CD4-positive, alpha-beta T cell treated with Interferon gamma for 1 hour (primary cell): ENCODE data around the gene GLRX2.
"Not testable (repeated sequence)": the region's sequence is repeated elsewhere in the genome, so short reads cannot be mapped to it uniquely, and the experiment has no call there.

Source experiments
- DNase-seq: peaks from one replicate; pipeline ENCODE4 v3.0.0-alpha.2; 2020

The GLRX2 gene

DNA sequence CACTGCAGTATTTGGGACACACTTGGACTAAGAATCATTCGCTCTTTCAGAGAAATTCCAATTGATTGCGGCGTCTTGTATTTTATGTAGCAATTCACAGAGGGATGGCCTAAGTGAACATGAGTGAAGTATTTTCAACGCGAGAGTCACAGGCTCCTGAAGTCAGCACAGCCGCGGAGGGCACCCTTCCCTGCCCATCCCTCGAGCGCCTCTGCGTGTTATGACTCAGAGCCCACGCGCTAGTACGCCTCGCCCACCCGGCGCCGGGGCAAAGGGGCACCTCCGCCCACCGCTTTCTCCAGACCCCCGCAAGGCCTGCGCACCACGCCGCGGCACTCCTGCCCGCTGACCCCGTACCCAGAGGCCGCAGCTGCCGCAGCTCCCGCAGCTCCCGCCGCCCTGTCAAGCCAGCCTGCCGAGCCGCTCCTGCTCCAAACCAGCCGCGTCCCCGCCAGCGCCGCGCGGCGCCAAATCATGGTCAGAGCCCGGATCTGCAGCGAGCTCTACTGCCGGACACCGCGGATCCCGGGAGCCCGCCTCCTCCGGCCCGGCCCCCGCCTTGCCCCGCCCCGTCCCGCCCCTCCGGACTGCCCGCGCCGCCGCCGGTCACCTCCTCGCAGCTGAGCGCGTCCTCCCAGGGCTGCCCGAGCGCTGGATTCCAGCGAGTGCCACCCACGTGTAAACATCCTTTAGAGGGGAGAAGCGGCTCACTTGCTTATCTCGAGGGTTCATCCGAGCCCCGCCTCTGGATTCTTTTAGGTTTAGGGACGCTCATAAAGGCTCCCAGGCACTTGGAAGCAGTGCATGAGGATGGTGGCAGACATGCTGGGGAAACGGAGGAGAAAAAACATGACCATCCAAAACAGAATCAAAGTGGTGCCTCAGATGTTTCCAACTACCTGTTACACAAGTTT, at the start of gene GLRX2:
Gene GLRX2 (minus strand): TSS at position 508 of the 914 bp plus-strand sequence. CDS start 32 bp downstream, at position 476.
- DNase-seq = peak; percentile 61

DNA sequence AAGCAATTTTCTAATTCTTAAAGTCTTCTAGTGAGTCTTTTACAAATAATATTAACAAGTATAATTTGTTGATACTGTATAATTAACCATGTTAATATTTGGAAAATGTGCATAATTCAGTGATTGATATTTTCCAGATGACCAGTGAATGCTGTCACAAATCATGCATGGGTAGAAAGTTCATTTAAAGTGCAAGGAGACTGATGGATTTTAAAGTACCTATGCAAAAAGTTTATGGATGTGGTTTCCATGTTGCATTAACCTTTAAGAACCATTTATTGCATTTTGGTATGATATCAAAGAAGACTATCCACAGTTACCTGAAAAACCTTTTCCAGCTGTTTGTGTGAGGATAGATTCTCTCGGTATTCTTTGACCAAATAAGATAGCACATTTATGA, 39.8 kb upstream of the GLRX2 start:
- no peak for DNase-seq

GRCh38 chr1:193144361-193144938, 39.2 kb upstream of the GLRX2 start:
- DNase-seq = no peak

GRCh38 chr1:193143285-193143684, 38.1 kb upstream of the GLRX2 start:
- DNase-seq = no peak

DNA sequence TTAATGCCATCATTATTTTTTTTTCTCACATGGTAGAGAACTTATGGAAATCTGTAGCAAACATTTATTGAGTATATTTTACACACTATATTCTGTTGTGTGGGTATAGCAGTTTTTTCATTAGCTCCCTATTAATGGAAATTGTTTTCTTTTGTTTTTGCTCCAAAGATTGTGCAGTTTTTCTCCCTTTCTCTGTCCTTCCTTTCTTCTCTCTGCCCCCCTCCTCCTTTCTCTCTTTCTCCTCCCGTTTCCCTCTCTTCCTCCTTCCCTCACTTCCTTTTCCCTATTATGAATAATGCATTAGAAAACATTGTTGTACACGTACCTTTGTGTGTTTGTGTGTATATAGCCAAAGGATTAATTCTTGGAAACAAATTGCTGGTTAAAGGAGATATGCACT, 37.2 kb upstream of the GLRX2 start:
- DNase-seq = no peak

- DNase-seq = no peak
Observed at GRCh38 chr1:193141804-193142203, 36.6 kb upstream of the GLRX2 start.

GRCh38 chr1:193140254-193140653, 35.0 kb upstream of the GLRX2 start:
- no peak for DNase-seq

DNA sequence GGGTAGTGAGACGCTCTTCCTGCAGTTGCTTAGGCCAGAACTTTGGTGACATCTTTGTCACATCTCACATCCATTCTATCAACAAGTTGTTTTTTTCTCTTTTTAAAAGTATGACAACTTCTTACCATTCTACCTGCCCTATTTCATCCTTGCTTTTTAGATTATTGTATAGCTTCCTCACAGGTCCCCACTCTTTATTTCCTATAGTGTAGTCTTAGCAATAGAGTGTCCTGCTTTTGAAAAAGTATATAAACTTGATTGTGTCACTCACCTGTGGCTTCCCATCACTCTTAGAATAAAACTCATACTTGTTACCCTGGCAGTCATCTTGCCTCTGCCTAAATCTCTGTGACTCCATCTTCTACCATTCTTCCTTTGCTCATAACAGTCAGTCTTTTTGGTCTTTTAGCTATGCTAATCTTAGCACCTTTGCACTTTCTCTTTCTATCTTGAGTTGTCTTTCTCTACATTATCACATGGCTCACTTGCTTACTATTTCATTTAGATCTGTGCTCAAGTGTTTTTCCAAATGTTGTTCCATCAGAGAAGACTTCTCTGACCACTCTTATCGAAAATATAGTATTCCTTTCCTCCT, 26.1 kb upstream of the GLRX2 start:
- DNase-seq = no peak

- DNase-seq = no peak
Observed at GRCh38 chr1:193125369-193125768, 20.2 kb upstream of the GLRX2 start.

DNA sequence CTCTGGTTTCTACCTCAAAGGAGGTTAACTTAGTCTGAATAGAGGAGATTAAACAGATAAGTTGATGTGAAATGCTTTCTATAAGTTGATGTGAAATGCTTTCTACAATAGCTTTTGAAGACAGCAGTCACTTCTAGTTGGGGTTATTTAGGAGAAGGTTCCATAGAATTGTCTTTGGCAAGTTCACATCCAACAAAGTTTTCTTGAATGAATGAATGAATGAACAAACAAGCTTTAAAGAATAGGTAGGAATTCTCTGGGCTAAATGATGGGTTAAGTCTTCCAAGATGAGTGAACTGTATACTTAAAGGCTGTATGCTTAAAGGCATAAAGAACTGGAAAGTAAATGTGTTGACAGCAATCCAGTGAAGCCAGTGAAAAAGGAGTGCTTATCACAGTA, 18.5 kb upstream of the GLRX2 start:
- no peak for DNase-seq

GRCh38 chr1:193121616-193122593, 16.7 kb upstream of the GLRX2 start, which contains the start of gene CDC73:
CDC73 (plus strand) TSS chr1:193122031; CDS start chr1:193122201, 170 bp downstream.
- peak; percentile 98 for DNase-seq

DNA sequence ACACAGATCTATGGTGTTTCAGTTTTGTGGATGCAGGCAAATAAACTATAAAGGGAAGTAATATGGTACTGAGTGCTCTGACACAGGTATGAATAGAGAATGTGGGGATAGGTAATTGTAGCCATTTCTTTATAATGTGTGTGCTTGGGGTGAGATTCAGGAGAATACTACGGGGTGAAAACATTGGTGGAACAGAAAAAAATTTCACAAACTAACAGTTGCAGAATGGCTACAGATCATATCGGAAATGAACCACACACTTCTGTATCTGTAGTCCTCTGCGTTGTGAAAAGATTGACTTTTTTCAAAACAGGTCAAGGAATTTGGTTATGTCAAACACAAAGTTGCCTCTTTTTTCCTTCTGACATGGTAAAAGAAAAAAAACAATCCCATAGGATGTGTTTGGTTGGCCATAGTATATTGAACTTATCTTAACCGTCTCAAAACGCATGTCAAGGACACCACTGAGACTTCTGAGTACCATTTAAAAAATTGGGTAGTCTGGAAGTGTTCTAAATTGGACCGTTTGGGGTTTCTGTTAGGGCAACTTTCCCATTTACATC, 15.5 kb upstream of the GLRX2 start:
- no peak for DNase-seq

- no peak for DNase-seq
Observed at GRCh38 chr1:193118803-193119730, 13.9 kb upstream of the GLRX2 start.

DNA sequence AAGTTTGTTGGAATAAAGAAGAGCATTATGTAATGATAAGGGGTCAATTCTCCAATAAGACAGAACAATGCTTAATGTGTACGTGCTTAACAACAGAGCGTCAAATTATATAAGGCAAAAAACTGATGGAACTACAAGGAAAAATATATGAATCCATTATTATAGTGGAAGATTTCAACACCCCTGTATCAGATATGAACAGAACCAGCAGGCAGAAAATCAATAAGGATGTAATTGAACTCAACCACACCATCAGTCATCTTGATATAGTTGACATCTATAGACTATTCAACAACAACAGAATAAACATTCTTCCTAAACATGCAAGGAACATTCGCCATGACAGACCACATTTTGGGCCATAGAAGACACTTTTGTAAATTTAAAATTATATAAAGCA, 13.0 kb upstream of the GLRX2 start:
- DNase-seq = no peak

DNA sequence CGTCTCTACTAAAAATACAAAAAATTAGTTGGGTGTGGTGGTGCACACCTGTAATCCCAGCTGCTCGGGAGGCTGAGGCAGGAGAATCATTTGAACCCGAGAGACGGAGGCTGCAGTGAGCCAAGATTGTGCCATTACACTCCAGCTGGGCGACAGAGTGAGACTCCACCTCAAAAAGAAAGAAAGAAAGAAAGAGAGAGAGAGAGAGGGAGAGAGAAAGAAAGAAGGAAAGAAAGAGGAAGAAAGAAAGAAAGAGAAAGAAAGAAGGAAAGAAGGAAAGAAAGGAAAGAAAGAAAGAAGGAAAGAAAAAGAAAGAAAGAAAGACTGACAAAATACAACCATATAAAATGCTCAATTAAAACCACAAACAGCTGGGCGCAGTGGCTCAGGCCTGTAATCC, 12.0 kb upstream of the GLRX2 start:
- not testable (repeated sequence) for DNase-seq

DNA sequence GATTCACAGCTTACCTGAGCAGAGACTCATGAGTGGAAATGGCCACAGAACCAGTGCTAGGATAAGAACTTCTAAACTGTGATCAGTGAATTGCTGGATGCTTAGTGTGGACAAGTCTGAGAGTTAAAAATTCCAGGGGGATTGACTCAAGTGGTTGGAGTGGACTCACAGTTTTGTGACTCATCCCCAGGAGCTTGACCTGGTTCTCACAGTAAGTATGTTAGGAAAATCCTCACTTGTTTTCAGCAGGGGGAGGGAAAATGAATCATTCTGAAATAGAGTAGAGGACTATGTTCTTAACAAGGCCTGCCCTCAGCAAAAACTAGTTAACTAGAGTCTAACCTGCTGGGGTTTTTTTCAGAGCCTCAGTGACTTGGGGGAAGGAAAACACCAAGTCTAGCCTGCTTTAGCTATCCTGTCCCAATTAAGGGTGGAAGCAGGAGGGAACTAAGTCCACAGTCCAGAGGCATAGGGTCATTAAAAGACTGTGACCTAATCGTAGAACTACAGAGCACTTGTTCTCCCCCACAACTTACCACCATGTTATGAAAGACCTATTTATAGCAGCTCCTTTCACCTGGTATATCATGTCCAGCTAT, 10.5 kb upstream of the GLRX2 start:
- DNase-seq = no peak

GRCh38 chr1:193114485-193115095, 9.4 kb upstream of the GLRX2 start:
- no peak for DNase-seq

GRCh38 chr1:193113992-193114332, 8.7 kb upstream of the GLRX2 start:
- DNase-seq = no peak

- no peak for DNase-seq
Observed at GRCh38 chr1:193113258-193113991, 8.2 kb upstream of the GLRX2 start.

DNA sequence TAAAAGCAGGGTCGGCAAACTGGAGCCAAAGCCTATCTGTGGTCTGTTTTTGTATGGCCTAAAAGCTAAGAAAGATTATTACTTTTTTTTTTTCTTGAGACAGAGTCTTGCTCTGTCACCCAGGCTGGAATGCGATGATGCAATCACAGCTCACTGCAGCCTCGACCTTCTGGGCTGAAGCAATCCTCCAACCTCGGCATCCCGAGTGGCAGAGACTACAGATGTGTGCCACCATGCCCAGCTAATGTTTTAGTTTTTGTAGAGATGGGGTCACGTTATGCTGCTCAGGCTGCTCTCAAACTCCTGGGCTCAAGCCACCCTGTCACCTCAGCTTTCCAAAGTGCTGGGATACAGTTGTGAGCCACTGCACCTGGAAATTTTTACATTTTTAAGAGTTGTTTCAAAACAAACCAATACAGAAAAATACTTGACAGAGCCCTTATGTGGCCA, 6.5 kb upstream of the GLRX2 start:
- no peak for DNase-seq
